GM19351 (cell line): ENCODE data around the gene CDK18.

Experiments used
- ATAC-seq: cut with Tn5 transposase; IDR thresholded peaks from one replicate; pipeline ENCODE4 v1.9.1; 2021; ENCODE audit warnings: mild to moderate bottlenecking, moderate library complexity; ENCODE audit not compliant: unreplicated experiment

The CDK18 gene

DNA sequence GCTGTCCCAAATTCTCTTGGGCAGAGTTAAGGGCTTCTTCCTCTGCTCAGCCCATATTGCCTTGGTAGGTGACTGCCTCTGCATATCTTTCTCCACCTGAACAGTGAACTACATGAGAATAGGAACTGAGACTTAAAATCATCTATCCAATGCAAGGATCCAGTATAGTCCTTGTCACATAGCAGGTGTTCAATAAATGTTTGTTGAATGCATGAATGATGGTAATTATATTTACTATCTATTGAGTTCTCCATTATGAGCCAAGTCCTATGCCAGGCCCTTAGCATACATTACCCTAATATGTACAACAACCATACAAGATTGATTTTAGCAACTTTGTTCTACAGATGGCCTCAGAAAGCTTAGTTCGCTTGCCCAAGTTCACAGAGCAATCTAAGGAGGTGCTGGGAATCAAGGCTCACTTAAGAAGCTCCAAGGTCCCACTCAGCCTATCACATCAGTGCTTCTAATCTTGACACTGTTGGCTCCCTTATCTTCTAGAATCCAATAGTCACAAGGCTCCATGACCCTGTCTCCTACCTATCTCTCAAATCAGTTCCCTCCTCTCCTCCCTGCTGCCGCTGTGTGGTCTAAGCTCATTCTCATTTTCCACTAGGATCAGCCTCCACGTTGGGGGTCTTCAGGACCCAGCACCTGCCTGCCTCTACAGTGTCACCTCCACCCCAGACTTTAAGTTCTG is 2.2 kb upstream of the CDK18 start:
- ATAC-seq, result no peak

DNA sequence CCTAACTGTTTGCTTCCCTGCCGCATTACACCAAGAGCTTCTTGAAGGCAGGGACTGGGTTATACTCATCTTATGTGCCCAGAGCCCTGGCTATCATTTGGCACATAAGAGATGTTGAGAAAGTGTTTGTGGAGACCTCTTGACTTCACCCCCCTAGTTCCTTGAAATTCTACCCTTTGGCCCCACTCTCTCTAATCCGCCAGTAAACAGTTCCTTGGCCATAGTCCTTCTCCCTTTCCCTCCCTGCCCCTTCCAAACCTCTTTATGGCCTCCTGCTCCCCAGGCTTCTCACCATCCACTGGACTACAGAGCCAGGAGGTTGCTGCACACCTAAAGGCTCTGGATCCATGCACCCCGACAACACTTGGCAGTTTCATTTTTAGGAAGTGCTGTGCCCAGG is 1.5 kb upstream of the CDK18 start:
- ATAC-seq, result no peak

DNA sequence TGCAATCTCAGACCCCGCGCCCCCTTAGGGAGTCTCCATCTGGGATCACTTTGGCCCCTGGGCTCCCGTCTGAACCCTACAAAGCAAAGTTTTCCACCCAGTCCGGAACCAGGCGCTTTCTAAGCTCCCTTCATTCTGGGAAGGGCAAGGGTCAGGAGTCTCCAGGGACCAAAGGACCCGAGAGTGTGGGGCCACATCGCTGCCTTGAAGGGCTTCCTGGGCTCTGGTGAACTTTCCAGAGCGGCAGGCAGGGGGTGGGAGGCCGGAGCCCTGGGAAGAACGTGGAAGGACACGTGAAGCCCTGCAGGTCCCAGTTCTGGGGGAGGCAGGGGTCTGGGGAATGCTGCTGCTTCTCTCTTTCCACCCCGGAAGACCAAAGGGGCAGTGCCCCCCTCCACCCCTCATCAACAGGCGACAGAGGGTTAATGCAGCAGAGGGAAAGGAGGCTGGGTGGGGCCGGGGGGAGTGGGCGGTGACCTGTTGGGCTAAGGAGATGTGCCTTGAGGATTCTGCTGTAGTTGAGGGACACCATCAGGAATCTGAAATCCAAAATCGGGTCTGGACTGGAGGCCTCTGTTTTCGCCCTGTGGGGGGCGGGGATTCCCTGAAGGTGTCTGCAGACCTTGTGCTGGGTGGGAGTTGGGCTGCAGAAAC is 734 bp downstream of the CDK18 start:
- ATAC-seq, result no peak

- no peak for ATAC-seq
Measured at GRCh38 chr1:205505791-205506190, 1.3 kb downstream of the CDK18 start.

DNA sequence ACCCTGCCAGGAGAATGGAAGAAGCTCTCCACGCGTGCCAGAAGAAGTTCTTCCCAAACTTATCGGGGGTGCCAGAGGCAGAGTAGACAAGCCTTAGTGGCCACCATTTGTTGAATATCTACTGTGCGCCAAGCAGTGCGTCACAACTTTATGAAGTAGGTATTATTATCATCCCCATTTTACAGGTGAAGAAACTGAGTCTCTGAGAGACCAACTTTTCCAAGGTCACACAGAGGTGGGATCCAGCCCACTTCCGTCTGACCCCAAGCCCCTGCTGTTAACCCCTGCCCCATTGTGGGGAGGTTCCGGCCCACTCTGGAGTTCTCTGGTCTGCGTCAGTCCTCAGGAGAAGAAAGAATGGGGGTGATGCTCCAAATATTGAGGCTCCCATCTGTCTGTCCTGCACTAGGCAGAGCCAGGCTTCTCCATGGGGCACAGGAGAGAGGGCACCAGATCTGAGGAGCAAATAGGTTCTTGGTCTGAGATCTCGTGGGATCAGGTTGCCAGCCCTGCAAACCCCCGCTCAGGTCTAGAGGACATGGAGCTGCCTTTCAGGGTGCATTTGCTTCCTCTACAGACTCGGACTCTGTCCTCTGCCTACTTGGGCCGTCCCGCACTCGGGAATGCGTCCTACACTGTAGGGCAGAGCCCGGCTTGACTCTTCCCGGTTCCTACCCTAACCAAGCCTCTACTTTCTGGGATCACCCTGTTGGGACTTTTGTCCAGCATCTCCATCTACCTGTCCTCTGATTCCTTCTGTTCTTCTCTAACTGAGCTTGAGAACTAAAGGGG is 2.1 kb downstream of the CDK18 start:
- no peak for ATAC-seq

DNA sequence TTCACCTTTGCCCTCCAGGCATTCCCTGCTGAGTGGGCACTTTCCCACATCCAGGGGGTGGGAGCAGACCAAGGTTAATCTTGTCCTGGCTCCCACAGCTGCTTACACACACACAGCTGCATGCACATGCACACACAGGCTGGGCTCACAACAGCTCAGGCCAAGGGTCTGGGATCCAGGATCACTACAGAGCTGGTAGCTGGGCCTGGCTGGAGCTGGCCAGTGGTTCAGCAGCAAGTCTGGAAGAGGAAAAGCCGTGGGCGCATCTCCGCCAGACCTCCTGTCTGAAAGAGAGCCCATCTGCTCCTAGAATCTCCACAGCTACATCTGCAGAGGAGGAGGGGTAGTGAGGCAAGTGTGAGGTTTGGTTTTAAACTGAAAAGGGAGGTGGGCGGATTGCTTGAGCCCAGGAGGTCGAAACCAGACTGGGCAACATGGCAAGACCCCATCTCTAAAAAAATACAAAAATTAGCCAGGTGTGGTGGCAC is 3.8 kb downstream of the CDK18 start:
- no peak for ATAC-seq

DNA sequence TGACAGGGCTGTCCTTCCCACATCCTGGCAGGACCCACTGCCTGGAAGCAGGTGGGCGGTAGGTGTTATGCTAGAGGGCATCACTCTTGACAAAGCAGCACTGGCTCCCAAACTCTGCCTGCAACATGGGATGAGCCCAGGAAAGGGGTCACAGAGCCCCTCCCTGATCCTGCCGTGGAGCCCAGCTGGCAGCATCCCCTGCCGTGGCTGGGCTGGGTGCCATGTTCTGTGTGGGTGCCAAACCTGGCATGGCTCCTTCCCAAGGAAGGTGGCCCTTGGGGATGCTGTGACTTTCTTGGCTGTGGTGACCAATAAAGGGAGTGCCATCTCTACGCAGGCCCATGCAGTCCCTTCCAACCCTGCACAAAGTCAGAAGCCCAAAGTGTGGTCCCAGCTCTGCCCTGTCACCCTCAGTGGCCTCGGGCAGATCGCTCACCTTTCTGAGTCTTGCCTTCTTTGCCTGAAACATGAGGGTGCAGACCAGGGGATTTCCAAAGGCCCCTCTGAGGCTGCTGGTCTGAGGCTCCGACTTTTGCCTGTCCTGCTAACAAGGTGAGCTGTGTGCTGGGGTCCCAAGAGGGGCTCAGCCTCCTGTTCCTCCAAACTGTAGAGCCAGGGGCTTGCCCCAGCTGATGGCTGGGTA is 6.0 kb downstream of the CDK18 start:
- ATAC-seq, result no peak

DNA sequence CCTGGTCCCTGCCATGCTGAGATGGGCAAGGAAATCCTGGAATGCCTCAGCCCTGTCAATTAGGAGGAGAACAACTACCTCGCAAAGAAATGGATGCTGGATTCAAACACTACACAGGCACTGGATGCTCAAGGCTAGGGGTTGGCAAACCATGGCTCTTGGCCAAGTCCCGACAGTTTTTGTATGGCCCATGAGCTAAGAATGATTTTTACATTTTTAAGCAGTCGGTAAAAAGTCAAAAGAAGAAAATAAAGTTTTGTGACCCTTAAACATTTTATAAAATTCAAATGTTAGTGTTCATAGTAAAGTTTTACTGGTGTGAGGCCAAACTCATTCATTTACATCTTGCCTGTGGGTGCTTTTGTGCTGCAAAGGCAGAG is 6.5 kb downstream of the CDK18 start:
- no peak for ATAC-seq

DNA sequence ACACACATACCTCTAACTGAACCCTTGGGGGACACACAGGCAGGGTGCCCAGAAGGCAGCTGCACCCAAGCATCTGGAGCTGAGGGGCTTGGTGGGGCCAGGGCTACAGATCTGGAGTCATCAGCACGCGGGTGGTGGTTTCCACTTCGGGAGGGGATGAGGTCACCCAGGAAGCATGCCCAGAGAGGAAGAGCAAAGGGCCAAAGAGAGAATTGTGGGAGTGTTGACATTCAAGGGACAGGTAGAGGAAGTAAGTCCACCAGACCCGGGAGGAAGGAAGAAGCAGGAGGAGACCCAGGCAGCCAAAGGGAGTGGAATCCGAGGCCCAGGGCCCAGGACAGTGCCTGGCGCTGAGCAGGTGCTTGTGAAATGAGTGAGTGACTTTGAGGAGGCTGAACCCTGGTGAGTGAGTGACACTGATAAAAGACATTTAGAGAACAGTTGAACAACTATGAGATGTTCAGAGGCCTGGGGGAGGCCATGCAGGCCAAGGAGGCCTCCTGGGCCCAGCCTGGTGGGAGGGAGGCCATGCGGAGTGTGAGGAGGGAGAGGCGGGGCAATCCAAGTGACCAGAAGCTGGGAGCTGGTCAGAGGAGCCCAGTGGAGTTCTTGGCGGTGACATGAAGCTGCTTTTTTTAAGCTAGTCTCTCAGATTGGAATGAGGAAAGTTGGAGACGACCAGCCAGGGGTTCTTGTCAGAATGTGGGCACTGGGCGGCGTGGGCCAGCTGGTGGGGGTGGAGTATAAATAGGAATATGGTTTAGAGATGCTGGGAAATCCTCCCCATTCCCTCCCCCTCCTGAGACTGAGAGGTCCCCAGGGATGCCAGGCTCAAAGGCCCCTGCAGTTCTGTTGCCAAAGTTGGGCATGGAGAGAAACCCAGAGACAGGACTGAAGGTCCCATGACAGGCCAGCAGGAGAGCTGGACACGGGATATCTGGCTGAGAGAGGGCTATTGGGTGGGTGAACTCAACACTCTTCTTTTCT is 7.9 kb downstream of the CDK18 start:
- no peak for ATAC-seq

GRCh38 chr1:205513774-205514173 is 9.3 kb downstream of the CDK18 start:
- ATAC-seq, result no peak

- ATAC-seq, result no peak
Measured at GRCh38 chr1:205514211-205515142, 10.0 kb downstream of the CDK18 start.

DNA sequence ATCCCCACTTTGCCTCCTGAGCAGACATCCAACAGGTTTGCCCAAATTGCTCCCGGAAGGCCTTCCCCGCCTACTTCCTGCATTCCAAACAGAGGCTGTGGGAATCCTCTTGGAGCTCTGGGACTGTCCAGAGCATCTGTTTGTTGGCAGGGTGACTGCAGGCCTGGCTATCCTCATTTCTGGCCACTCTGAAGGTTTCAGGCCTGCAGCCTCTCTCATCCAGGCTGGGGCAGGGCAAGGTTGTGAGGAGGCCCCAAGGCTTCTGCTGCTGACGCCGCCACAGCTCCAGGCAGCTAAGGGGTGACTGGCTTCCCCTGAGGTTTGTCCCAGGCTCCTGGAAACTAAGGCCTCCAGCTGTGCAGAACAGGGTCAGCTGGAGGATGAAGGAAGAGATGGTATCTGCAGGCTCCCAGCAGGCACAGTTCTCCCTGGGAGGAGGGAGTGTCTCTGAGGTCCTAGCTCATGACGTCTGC is 11.3 kb downstream of the CDK18 start:
- no peak for ATAC-seq

- no peak for ATAC-seq
Measured at GRCh38 chr1:205516362-205516761, 11.9 kb downstream of the CDK18 start.

DNA sequence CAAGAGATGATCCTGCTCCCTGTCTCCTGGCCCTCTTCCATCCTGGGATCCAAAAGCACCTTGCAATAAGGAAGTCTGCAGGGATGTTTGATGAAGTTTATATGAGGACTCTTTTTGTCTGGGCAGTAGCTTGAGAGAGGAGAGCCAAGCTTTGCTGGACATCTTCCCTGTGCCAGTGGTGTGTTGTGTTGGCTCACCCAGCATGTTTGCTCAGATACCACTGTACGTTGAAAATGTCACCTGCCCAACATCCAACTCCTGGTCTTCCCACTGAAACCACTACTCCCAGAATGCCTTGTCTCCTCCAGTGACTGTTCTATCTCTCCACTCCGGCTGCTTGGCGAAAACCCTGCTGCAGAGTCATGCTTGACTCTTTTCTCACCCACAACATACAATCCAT is 12.8 kb downstream of the CDK18 start:
- ATAC-seq, result no peak

DNA sequence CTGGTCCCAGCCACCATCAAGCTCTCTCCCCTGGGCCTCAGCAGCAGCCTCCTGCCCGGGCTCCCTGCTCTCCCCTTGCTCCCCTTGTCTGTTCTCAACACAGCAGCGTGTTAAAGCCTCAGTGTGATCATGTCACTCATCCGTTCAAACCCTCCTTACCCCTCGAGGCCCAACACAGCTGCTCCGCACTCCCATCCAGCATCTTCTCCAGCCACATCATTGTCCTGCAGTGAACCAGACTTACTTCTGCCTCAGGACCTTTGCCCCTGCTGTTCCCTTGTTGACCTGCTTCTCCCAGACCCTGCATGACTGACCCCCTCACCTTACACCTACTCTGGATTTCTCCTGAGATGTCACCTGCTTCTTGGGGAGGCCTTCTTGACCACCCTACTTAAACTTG is 13.3 kb downstream of the CDK18 start:
- ATAC-seq, result no peak

- no peak for ATAC-seq
Measured at GRCh38 chr1:205518661-205519540, 14.4 kb downstream of the CDK18 start.

DNA sequence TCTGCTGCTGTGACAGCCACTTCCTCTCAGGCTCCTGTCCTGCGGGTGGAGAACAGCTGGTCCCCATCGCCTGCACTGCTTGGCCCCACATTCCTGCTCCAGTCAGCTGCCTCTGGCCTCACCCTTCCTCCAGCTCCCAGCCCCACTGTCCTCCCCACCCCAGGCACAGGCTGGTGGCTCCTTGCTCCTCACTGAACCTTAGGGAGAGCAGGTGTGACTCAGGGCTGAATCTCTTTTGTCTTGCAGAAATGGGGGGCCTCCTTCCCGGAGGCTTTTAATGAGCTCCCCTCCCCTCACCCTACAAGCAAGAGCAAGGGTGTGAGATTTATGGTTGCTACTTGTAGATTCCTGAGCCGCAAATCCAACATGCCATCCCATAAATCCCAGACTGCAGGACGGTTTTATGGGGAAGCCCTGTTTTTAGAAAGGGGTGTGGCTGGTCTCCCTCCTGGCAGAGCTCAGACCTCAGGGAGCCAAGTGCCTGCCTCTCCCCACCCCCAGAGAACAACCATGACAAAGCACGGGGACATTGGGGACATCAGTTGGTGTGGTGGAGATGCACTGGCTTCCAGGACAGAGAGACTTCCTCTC is 15.2 kb downstream of the CDK18 start:
- ATAC-seq, result no peak

DNA sequence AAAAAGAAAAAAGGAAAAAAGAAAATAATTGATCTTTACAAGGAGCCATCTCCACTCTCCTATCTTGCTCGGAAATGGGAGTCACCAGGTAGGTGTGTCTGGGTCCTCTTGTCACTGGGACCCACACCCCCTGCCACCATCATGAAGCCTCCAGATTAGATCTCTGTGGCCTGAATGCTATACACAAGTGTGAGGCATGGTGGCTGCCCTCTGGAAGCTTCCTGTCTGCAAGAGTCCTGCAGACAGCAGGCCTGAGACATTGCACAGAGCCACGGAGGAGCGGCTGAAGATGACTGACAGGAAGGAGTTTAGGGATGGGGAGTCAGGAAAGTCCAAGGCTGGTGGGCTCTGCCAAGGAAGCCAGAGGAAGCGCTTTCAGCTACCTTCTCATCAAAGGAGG is 16.2 kb downstream of the CDK18 start:
- ATAC-seq, result no peak
